GM19463 (cell line): ENCODE measurements around the gene PPIL3.

Experiments
- ATAC-seq: cut with Tn5 transposase; IDR thresholded peaks from one replicate; pipeline ENCODE4 v1.9.1; 2021; ENCODE audit warnings: mild to moderate bottlenecking, moderate library complexity; ENCODE audit not compliant: unreplicated experiment

Gene PPIL3

GRCh38 chr2:200861617-200862155, 27.2 kb downstream of the PPIL3 start:
- no peak for ATAC-seq

GRCh38 chr2:200860092-200860795, 28.6 kb downstream of the PPIL3 start:
- ATAC-seq, result no peak

GRCh38 chr2:200856806-200857205, 32.1 kb downstream of the PPIL3 start:
- no peak for ATAC-seq

DNA sequence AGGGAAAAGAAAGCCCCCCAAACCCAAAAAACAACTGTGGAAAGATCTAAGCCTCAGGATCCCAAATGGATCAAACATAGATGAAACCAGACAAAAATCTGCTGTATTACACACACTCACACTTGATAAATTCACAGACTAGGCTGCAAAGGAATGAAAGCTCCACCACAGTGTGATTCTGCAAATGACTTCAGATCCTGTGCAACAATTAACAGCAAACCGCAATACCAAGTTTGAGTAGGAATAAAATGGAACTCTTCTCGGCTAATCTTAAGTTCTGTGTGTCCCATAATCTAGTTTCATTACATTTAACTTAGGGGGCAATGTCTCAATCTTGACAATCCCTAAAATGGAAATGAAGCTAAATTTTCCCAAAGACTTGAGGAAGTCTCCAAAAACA, 36.3 kb downstream of the PPIL3 start:
- ATAC-seq, result no peak

DNA sequence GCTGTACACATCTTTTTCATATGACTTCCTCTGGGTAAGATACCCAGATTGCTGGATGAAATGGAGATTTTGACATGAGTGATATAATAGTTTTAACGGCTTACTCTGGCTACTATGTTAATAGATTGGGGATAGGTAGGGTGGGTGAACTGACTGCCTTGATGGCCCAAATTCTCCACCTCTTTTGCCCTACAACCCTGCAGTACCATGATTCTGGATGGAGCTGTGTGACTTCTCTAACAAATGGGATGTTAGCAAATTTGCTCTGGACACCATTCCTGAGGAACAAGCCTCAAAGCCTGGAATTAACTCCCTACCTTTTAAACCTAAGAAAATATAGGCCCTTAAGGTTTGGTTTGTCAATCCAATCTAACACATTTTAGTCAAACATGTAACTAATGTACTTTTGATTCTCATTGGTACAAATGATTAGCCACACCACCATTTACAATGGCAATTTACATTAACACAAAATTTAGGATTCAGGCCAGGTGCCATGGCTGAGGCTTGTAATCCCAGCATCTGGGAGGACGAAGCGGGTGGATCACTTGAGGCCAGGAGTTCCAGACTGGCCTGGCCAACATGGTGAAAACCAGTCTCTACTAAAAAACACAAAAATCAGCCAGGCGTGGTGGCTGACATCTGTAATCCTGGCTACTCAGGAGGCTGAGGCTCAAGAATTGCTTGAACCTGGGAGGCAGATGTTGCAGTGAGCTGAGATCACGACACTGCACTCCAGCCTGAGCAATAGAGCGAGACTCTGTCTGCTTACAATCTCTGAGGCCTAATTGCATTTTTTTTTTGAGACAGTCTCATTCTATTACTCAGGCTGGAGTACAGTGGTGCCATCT, 37.3 kb downstream of the PPIL3 start:
- no peak for ATAC-seq

DNA sequence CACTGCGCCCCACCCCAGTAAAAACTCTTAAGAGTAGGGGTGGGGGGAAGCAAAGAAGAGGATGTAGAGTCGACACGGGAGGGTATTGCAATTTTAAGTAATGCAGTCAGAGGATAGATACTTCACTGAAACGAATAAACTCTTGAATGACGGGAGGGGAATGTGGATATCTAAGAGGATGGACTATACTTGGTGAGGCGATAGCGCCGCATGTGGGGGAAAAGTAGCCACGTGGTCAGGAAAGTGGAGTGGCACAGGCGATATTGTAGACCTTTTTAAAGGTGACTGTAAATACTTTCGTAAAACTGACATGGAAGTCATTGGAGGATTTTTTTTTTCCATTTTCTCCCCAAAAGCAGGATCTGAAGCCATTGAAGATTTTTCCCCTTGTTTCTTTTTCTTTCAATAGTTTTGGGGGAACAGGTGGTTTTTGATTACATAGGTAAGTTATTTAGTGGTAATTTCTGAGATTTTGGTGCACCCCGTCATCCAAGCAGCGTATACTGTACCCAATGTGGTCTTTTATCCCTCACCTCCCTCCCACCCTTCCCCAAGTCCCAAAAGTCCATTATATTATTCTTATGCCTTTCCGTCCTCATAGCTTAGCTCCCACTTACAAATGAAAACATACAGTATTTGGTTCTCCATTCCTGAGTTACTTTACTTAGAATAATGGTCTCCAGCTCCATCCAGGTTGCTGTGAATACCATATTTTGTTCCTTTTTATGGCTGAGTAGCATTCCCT, 38.2 kb downstream of the PPIL3 start:
- no peak for ATAC-seq

- ATAC-seq, result no peak
These were observed 40.9 kb downstream of the PPIL3 start for GRCh38 chr2:200847939-200848338.

DNA sequence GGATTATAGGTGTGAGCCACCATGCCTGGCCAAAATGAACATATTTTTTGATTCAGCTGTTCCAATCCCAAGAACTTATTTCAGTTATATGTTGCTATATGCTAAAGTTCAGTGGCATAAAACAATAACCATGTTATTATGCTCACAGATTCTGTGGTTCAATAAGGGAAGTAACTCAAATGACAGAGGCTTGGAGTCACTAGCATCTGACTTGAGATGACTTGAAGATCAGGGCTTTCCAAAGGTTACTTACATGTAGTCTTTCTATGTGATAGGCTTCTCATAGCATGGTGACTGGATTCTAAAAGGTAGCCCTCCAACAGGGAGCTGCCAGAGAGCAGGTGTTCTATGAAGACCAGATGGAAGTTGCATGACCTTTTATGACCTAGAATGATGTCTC, 41.6 kb downstream of the PPIL3 start:
- no peak for ATAC-seq

DNA sequence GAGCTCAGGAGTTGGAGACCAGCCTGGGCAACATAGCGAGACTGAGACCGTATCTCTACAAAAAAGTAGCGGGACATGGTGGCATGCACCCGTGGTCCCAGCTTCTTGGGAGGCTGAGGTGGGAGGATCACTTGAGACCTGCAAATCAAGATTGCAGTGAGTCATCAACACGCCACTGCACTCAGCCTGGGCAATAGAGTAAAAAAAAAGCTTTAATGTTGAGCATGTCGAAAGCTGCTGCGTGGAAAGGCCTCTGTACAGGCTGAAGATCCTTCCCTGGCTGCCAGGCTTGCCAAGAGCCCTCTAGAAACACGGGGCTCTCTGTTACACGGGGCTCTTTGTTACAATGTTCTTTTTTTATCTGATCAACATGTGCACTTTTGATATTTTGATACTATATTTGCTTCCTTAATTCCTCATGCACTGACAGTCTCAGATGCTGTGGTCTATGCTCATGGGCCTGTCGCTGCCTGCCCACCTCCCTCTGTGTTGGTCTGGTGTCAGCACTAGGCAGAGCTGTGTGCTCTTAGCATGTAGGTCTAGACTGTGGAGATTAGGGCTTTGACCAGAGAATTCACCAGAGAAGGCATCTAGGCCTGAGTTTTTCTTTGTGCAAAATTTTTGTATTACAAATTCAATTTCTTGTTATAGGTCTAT, 43.1 kb downstream of the PPIL3 start:
- no peak for ATAC-seq

DNA sequence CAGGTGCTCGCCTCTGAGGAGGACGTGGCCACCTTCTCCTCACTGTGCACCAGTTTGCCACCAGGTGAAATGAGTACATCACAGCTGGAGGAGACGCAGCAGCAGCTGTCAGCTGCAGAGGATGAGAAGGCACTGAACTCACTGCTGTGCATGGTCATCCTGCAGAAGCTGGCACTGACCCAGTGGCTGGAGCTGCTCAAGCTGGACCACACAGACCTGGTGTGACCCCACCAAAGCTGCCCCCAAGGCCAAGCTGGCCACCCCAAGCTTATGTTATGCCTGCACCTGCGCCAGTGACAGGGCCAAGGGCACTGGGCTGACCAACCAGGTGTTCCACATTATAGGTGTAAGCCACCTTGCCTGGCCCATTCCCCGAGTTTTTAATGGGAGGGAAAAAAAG, 43.7 kb downstream of the PPIL3 start:
- no peak for ATAC-seq

DNA sequence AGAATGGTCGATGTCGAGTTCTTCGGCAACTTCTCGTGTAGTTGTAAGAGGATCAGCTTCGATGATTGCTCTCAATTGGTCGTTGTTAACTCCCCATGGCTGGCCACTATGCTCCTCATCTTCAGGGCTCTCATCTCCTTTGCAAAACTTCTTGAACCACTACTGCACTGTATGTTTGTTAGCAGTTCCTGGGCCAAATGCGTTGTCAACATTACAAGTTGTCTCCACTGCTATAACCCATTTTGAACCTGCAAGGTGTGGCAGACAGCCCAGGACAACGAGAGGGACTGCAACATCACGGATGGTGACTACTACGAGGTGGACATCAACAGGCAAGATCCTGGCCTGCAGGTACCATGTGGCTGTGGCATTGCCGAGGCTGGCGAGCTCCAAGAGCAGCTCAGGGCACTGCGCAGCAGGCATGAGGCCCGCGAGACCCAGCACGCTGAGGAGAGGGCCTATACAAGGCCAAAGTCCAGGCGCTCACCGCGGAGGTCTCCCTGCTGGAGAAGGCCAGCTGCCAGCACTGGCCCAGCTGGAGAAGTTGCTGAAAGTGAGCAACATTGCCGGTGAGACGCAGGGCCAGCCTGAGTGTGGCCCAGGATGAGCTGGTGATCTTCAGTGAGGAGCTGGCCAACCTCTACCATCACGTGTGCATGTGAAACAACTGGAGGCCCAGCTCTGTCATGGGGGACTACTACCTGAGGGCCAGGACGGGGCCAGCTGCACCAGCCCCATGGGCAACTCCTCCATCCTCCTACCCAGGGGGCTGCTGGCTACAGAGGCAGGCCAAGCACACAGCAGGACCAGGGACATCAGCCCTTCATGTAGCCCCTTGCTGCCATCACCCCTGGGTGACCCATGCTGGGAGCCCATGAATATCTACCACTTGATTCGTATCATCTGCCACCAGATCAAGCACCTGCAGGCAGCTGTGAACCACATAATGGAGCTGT, 44.6 kb downstream of the PPIL3 start:
- no peak for ATAC-seq

GRCh38 chr2:200839513-200839912, 49.4 kb downstream of the PPIL3 start:
- no peak for ATAC-seq

DNA sequence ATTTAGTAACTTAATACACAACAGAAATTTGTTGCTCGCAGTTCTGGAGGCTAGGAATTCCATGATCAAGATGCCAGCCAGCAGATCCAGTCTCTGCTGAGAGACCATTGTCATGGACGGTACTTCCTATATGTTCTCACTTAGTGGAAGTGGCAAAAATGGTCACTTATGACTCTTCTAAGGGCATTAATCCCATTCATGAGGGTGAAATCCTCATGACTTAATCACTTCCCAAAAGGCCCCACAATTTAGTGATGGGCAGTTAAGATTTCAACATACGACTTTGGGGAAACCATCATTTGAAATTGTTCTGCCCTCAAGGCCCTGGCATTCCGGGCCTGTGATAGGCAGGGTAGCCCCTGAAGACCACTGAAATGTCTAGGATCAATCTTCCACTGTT, 54.2 kb downstream of the PPIL3 start:
- no peak for ATAC-seq

GRCh38 chr2:200829258-200829655, 59.6 kb downstream of the PPIL3 start:
- ATAC-seq, result no peak

DNA sequence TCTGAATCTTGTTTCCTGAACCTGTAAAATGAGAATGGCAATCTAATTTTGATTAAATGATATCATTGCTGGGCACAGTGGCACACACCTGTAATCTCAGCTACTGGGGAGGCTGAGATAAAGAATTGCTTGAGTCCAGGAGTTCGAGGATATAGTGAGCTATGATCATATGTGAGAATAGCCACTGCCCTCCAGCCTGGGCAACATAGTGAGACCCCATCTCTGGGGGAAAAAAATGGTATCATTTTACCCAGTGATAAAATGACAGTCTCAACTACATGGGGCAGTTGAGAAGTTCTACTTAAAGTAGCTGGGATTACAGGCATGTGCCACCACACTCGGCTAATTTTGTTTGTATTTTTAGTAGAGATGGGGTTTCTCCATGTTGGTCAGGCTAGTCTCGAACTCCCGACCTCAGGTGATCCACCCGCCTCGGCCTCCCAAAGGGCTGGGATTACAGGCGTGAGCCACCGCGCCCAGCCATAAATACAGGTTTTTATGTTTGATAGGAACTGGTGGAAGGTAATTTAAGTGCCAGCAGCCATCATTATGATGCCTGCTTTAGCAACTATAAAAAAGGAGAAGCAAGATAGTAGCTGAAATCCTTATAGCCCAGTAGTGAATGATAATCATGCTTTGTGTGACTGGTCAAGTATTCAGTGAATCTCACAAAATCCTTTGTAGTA, 60.2 kb downstream of the PPIL3 start:
- ATAC-seq, result no peak

DNA sequence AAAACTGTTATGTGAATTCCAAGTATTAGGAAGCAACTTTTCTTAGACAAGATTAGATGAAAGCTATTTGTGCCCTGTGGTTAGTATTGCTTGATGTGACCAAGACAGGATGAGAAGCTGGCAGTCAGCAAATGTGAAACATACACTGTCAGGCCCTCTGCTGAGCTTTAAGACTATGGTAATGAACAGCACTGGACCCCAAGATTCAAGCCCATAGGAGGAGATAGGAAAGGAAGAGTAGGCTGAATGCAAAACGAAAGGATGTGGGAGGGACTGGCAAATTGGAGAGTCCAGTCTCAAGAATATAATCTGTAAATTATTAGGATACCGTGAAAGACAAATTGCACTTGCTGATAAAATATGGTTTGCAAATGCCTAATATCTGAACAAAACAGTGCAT, 60.8 kb downstream of the PPIL3 start:
- no peak for ATAC-seq

- ATAC-seq, result no peak
These were observed 67.1 kb downstream of the PPIL3 start for GRCh38 chr2:200821686-200822245.
